GM18502 (cell line): Measurements from ENCODE around the gene RRP1B.
"Not testable (repeated sequence)": the region's sequence is repeated elsewhere in the genome, so short reads cannot be mapped to it uniquely, and the experiment has no call there.

Experiments used
- ATAC-seq: cut with Tn5 transposase; IDR thresholded peaks from one replicate; pipeline ENCODE4 v1.9.1; 2021; ENCODE audit warnings: mild to moderate bottlenecking; ENCODE audit not compliant: unreplicated experiment, poor library complexity

RRP1B gene

GRCh38 chr21:43665879-43666278, 6.5 kb downstream of the RRP1B start:
- ATAC-seq: no peak

GRCh38 chr21:43667191-43667904, 8.0 kb downstream of the RRP1B start:
- ATAC-seq: no peak

- no peak for ATAC-seq
These were observed 10.7 kb downstream of the RRP1B start for GRCh38 chr21:43669828-43670605.

GRCh38 chr21:43675871-43676270, 16.5 kb downstream of the RRP1B start:
- no peak for ATAC-seq

GRCh38 chr21:43676391-43676790, 17.0 kb downstream of the RRP1B start:
- ATAC-seq: no peak

GRCh38 chr21:43679951-43680350, 20.6 kb downstream of the RRP1B start:
- ATAC-seq: no peak

- ATAC-seq: not testable (repeated sequence)
These were observed 21.1 kb downstream of the RRP1B start for GRCh38 chr21:43680421-43680820.

GRCh38 chr21:43681650-43682049, 22.3 kb downstream of the RRP1B start:
- ATAC-seq: no peak

GRCh38 chr21:43684424-43684823, 25.1 kb downstream of the RRP1B start:
- no peak for ATAC-seq

GRCh38 chr21:43686811-43687565, 27.6 kb downstream of the RRP1B start:
- ATAC-seq: no peak

- no peak for ATAC-seq
These were observed 28.4 kb downstream of the RRP1B start for GRCh38 chr21:43687566-43688399.

- ATAC-seq: no peak
These were observed 29.5 kb downstream of the RRP1B start for GRCh38 chr21:43688906-43689305.

- no peak for ATAC-seq
These were observed 30.4 kb downstream of the RRP1B start for GRCh38 chr21:43689556-43690337.

GRCh38 chr21:43690346-43690745, 31.0 kb downstream of the RRP1B start:
- no peak for ATAC-seq

GRCh38 chr21:43691086-43691795, 31.9 kb downstream of the RRP1B start:
- no peak for ATAC-seq

GRCh38 chr21:43691801-43692200, 32.4 kb downstream of the RRP1B start:
- no peak for ATAC-seq

- no peak for ATAC-seq
These were observed 33.6 kb downstream of the RRP1B start for GRCh38 chr21:43692949-43693348.

GRCh38 chr21:43693981-43694380, 34.6 kb downstream of the RRP1B start:
- ATAC-seq: no peak
